ENCODE data around the gene HPN. TPM values are rescaled to one million over a fixed set of nuclear protein-coding genes. Genes with fewer than 3 reads are reported as not detected.
A peak's percentile ranks its signal among the peaks of the same experiment; 100 is the strongest.

HPN gene
- total and polyA plus RNA-seq, 2 of the 13 experiments (the other 11 are each of a cell fraction or from before 2014, with no cell fraction given) = 46.7 to 261 TPM

GRCh38 chr19:35040826-35041547 is 534 bp upstream of the HPN start (continued):
- TF ChIP-seq ZNF691 (CRISPR knock-in tag; IDR thresholded peaks at IDR 0.05; ENCODE audit: borderline replicate concordance, low read depth) = peak; percentile 61; the same call in 1 of the 2 replicates
- TF ChIP-seq HDAC6 (IDR thresholded peaks at IDR 0.05; ENCODE audit: low read depth, low read length) = no peak
- TF ChIP-seq ZNF143 (CRISPR knock-in tag; IDR thresholded peaks at IDR 0.05) = peak; percentile 71
- peak; percentile 64 for TF ChIP-seq ZHX2 (IDR thresholded peaks at IDR 0.05; ENCODE audit: low read depth)
- TF ChIP-seq ZHX2 (CRISPR knock-in tag; IDR thresholded peaks at IDR 0.05; ENCODE audit: borderline replicate concordance) = no peak
- TF ChIP-seq CSRNP1 (CRISPR knock-in tag; IDR thresholded peaks at IDR 0.05) = peak; percentile 95
- no peak for TF ChIP-seq CHCHD3 (CRISPR knock-in tag; IDR thresholded peaks at IDR 0.05)
- TF ChIP-seq ZNF780A (CRISPR knock-in tag; IDR thresholded peaks at IDR 0.05) = no peak; the same call in 1 of the 2 replicates
- 0 out of 2 replicates have a peak, but pooled peaks have one; percentile 14 for TF ChIP-seq ZZZ3 (CRISPR knock-in tag; IDR thresholded peaks at IDR 0.05; ENCODE audit: borderline replicate concordance)
- TF ChIP-seq SP140L (CRISPR knock-in tag; IDR thresholded peaks at IDR 0.05; ENCODE audit: borderline replicate concordance) = 0 out of 2 replicates have a peak, but pooled peaks have one; percentile 13
- no peak for TF ChIP-seq HMGA1 (CRISPR knock-in tag; conservative IDR thresholded peaks at IDR 0.05)
- TF ChIP-seq FOXA3 (CRISPR knock-in tag; IDR thresholded peaks at IDR 0.05) = peak; percentile 92
- no peak; the same call in none of the 2 replicates for TF ChIP-seq ARHGAP35 (CRISPR knock-in tag; IDR thresholded peaks at IDR 0.05; ENCODE audit: borderline replicate concordance)
- peak; percentile 31; the same call in 1 of the 2 replicates for TF ChIP-seq FOXC1 (CRISPR knock-in tag; IDR thresholded peaks at IDR 0.05; ENCODE audit: borderline replicate concordance)
- TF ChIP-seq DMTF1 (CRISPR knock-in tag; IDR thresholded peaks at IDR 0.05) = no peak
